HG03039 (cell line): ENCODE results near the gene KIF26A.

Experiments used
- ATAC-seq: cut with Tn5 transposase; IDR thresholded peaks from one replicate; pipeline ENCODE4 v1.9.1; 2021; ENCODE audit warnings: mild to moderate bottlenecking, moderate library complexity; ENCODE audit not compliant: unreplicated experiment

The KIF26A gene

GRCh38 chr14:104130974-104131651 lies 7.3 kb upstream of the KIF26A start:
- no peak for ATAC-seq

GRCh38 chr14:104131968-104132732 lies 6.2 kb upstream of the KIF26A start:
- ATAC-seq = no peak

- no peak for ATAC-seq
Measured at GRCh38 chr14:104132981-104133380, 5.4 kb upstream of the KIF26A start.

- no peak for ATAC-seq
Measured at GRCh38 chr14:104133496-104133895, 4.9 kb upstream of the KIF26A start.

DNA sequence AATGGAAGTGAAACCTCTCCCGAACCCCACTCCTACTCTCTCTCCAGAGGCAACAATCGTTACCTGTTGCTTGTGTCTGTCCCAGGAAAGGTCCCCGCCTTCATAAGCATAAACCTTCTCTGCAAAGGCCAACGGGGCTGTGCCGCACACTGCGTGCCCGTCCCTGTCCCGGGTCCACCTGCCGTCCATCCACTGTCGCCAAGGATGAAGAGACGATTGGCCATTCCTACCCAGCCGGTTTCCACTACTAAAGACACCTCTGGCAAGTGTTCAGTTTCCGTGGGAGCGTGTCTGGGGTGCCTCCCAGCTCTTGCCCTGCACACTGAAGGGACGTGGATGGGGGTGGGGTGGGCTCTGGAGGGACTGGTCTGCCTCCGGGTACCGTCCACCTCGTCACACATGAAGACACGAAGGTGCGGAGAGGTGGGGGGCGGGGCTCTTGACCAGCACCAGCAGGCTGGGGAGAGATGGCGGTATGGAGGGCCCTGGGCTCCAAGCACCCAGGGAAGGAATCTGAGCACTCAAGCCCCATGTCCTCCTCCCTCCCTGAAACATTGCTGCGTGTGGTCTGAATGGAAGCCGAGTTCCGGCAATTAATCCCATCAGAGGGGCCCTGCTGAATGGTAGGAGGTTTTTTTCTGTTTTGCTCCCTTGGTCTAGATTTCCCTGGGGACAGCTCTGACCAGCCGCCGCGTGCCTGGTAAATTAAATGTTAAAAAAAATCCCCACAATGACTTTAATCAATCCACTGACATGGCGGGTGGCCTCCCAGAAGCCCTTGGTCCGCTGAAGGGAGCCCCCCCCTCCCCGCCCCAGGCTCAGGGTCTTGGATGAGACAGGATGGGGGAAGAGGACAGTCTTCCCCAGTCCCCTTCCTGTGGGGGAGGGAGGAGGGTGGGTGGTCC lies 4.1 kb upstream of the KIF26A start:
- no peak for ATAC-seq

- no peak for ATAC-seq
Measured at GRCh38 chr14:104135121-104135903, 3.1 kb upstream of the KIF26A start.

- ATAC-seq = no peak
Measured at GRCh38 chr14:104135904-104136471, 2.4 kb upstream of the KIF26A start.

DNA sequence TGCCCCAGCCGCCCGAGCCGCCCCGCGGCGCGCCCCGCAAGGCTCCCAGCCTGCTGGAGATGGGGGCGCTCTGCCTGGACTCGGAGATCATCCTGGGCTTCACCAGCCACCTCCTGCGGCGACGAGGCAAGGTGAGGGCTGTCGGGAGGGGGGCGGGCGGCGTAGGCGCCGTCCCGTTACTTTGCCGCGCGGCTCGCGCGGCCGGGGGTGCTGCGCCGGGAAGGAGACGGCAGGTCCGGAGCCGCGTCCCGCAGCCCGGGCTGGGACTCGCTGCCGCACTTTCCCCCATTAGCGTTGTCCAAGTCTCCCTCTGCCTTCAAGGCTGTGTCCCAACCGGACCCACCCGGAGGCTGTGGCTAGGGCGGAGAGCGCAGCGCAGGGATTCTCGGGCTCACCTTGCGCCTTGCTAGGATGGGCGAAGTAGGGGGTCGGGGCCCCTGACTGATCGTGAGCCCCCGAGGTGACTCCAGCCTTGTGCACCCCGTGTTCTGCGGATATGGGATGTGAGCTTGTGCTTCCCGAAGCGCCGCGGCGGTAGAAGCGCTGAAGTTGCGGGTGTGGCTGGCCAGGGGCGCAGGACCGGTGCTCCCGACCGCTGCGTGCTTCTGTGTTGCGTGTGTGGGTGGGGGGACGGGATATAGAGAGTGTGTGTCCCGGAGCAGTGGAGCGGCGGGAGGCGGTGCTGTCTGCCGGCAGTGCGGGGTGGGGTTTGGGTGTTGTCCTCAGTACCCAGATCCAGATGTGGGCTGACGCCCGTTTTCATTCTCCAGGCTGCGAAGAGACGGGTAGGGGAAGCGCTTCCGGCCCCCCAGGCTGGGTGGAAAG lies 1.7 kb upstream of the KIF26A start:
- ATAC-seq = no peak

GRCh38 chr14:104137297-104138097 lies 890 bp upstream of the KIF26A start:
- no peak for ATAC-seq

GRCh38 chr14:104138718-104139459 lies 502 bp downstream of the KIF26A start:
- ATAC-seq = no peak

- ATAC-seq = no peak
Measured at GRCh38 chr14:104139460-104140212, 1.2 kb downstream of the KIF26A start.

GRCh38 chr14:104140213-104140462 lies 1.8 kb downstream of the KIF26A start:
- ATAC-seq = no peak

DNA sequence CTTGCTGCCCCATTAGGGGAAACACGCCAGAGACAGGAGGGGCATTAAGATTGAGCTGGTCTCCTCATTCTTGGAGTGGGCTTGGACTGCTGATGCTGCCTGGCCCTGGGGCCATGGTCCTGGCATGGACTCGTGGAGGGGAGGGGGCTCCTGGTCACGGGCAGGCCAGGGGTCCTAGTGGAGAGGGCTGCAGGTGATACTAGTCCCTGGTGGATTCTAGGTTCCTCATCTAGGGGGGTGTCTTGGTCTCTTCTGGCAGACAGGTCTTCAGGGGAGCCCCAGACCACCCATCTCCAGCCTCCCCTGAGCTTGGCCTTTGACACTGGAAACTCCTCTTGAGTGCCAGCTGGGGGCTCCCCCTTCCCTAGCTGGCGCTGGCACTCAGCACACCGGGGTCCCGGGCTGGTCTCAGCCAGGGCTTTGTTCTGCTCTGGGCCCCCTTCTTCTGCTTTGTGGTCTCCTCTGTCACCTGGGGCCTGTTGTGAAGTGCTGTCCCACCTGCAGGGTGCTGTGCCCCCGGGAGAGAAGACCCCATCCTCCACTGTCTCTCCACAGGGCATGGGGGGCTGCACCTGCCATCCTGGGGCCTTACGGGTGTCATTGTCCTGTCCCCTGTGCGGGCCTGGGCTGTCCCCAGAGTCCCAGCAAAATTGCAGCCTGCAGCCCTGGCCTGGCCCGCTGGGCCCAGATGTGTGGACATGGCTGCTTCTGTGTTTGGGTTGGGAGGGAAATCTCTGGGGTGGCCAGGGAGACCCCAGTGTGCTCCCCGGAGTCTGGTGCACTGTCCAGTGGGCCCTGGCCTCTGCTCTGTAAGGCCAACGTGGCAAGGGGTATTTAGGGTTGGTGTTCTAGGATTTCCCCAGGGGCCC lies 2.3 kb downstream of the KIF26A start:
- ATAC-seq = no peak

DNA sequence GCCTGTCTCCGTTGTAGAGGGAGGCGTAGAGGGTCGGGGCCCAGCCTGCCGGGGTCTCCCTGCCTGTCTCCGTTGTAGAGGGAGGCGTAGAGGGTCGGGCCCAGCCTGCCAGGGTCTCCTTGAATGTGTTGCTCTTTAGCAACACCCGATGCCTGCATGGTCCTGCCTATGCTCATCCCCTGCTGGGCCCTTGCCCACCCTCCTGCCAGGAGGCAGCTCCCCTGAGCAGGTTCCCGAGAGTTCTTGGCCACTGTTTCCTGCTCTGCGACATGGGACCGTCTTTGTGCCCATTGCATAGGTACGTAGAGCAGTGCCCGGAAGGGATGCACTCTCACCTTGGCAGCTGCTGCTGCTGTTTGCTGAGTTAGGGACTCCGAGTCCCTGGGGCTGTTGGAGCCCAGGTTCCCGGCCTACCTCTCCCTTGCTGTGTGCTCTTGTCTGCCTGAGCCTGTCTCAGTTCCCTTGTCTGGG lies 3.3 kb downstream of the KIF26A start:
- ATAC-seq = no peak

DNA sequence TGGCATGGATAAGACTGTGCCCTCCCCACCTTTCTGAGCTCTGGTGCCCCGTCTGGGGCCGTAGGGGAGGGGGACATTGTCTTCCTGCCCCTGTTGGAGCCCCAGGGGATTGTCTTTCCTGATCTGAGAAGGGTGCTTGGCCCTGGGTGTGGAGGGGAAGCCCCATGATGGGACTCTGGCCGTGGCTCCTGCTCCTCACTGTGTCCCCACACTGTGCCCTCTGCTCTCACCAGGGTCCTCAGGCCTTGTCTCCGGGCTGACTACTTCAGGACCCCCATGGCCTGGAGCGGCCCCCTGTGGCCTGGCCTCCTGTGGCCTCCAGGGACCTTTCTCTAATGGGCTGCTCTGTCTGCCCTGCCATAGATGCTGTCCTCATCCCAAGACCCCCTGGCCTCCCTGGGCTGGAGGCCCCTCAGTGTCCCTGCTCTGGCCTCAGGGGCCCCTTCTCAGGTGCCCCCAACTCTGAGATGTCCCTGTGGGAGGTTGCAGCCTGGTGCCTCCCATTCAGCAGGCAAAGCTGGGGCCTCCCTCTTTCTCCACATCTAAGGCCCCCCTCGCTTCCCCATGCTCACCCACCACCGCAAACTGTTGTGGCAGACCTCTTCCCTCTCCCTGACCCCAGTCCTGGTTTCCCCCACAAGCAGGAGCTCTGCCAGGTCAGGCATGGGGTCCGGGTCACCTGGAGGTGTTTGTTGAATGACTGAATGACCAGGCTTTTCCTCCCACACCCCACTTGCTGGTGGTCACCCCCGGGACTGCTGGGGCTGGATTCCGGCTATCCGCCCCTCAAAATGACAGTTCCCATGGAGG lies 4.0 kb downstream of the KIF26A start:
- ATAC-seq = no peak
